Fibroblast of lung (primary cell): ENCODE data around the gene STPG1.

Experiments used
- CTCF ChIP-seq, 2 donors: IDR thresholded peaks in 1 of 2; conservative IDR thresholded peaks in 1 of 2; 1 replicate in 1 of 2; 2 replicates in 1 of 2; pipeline ENCODE4 v1.5.1; 2011 to 2012; ENCODE audit warnings: low read length in 2 of 2, control low read depth in 1 of 2, inconsistent platforms in 1 of 2, low read depth in 1 of 2, mild to moderate bottlenecking in 1 of 2
- EZH2 ChIP-seq: IDR thresholded peaks from 2 replicates; pipeline ENCODE4 v1.5.1; 2012; ENCODE audit warnings: low read length, control low read depth, mild to moderate bottlenecking; ENCODE audit errors: missing control alignments

- TF ChIP-seq CTCF (conservative IDR thresholded peaks at IDR 0.05 in 1 of 2, IDR thresholded peaks at IDR 0.05 in 1 of 2; ENCODE audit: low read depth in 1 of 2, low read length in 2 of 2) = no peak
- no peak for TF ChIP-seq EZH2
Observed at GRCh38 chr1:24386931-24387330, 26.7 kb downstream of the STPG1 start.
